ENCODE data around the gene ITGB3BP. TPM values are rescaled to one million over a fixed set of nuclear protein-coding genes. Genes with fewer than 3 reads are reported as not detected.

Gene ITGB3BP
- total RNA-seq, 2 experiments from 2014 or later = 58.7 to 70.3 TPM

- H3K36me3 Mint-ChIP-seq (ENCODE audit: low read depth) = peaks cover 29% of the 10 kb centered on the region
- no peak overlapping the region for H3K4me3 Mint-ChIP-seq
- H3K27ac Mint-ChIP-seq = no peak overlapping the region
- peaks cover 2% of the 10 kb centered on the region for H3K4me1 Mint-ChIP-seq
- CTCF ChIA-PET = interaction anchor here (1.6 kb wide), 1 partner anchor 18 kb away, joined by 4 read pairs; no protein-coding TSS in a partner anchor
- no peak for DNase-seq
- no peaks in the 10 kb centered on the region for H3K9me3 Mint-ChIP-seq
- POLR2A ChIA-PET = no interaction called here
- H3K27me3 Mint-ChIP-seq = no peaks in the 10 kb centered on the region
These were observed 119.6 kb downstream of the ITGB3BP start for GRCh38 chr1:63403386-63403785.

GRCh38 chr1:63401945-63402344 lies 121.1 kb downstream of the ITGB3BP start:
- DNase-seq = no peak
- Mint-ChIP-seq H3K4me1 (peaks cover 2% of the 10 kb centered on the region), H3K4me3 (no peak overlapping the region), H3K9me3 (no peaks in the 10 kb centered on the region), H3K27ac (no peak overlapping the region), H3K36me3 (ENCODE audit: low read depth) (peaks cover 26% of the 10 kb centered on the region), H3K27me3 (no peaks in the 10 kb centered on the region)
- CTCF ChIA-PET = interaction anchor here (0.6 to 1.6 kb wide), 2 partner anchors 16 to 339 kb away, joined by 4 read pairs; no protein-coding TSS in a partner anchor
- POLR2A ChIA-PET = interaction anchor here (0.7 kb wide), 1 partner anchor 121 kb away, joined by 5 read pairs; no protein-coding TSS in a partner anchor

Other genes starting within 250 kb of the ITGB3BP start
- not detected for gene FOXD3, start 200.7 kb downstream of the ITGB3BP start, total RNA-seq
- 10 to 100 TPM; 26.9 to 28.9 TPM for gene ALG6, start 155.6 kb downstream of the ITGB3BP start, total RNA-seq
- gene EFCAB7, start 300 bp upstream of the ITGB3BP start, total RNA-seq = 1 to 10 TPM; 9.6 to 9.7 TPM
- gene PGM1, start 70.2 kb upstream of the ITGB3BP start, total RNA-seq = 10 to 100 TPM; 37.0 to 38.7 TPM